Measurements from ENCODE around the gene PRKCA.
A peak's percentile ranks its signal among the peaks of the same experiment; 100 is the strongest.

PRKCA gene

GRCh38 chr17:66638707-66639479, 336.5 kb downstream of the PRKCA start:
- DNase-seq (ENCODE audit: low read depth in 1 of 2, low spot score in 1 of 2), result no peak

- no peak for DNase-seq (ENCODE audit: low read depth in 1 of 2, low spot score in 1 of 2)
Observed at GRCh38 chr17:66643815-66644710, 341.6 kb downstream of the PRKCA start.

- DNase-seq (ENCODE audit: low read depth in 1 of 2, low spot score in 1 of 2), result no peak
Observed at GRCh38 chr17:66645259-66645658, 342.8 kb downstream of the PRKCA start.

GRCh38 chr17:66647391-66647983, 345.1 kb downstream of the PRKCA start:
- DNase-seq (ENCODE audit: low read depth in 1 of 2, low spot score in 1 of 2), result no peak

GRCh38 chr17:66649818-66650543, 347.6 kb downstream of the PRKCA start:
- no peak for DNase-seq (ENCODE audit: low read depth in 1 of 2, low spot score in 1 of 2)

- no peak for DNase-seq (ENCODE audit: low read depth in 1 of 2, low spot score in 1 of 2)
Observed at GRCh38 chr17:66650544-66650877, 348.1 kb downstream of the PRKCA start.

GRCh38 chr17:66652840-66653507, 350.6 kb downstream of the PRKCA start:
- DNase-seq (ENCODE audit: low read depth in 1 of 2, low spot score in 1 of 2), result no peak

- DNase-seq (ENCODE audit: low read depth in 1 of 2, low spot score in 1 of 2), result no peak
Observed at GRCh38 chr17:66654106-66654740, 351.8 kb downstream of the PRKCA start.

- no peak for DNase-seq (ENCODE audit: low read depth in 1 of 2, low spot score in 1 of 2)
Observed at GRCh38 chr17:66654764-66655163, 352.4 kb downstream of the PRKCA start.

- no peak for DNase-seq (ENCODE audit: low read depth in 1 of 2, low spot score in 1 of 2)
Observed at GRCh38 chr17:66655461-66655860, 353.0 kb downstream of the PRKCA start.

- peak in 1 of 2 donors; percentile 39 for DNase-seq (ENCODE audit: low read depth in 1 of 2, low spot score in 1 of 2)
Observed at GRCh38 chr17:66655861-66656260, 353.4 kb downstream of the PRKCA start.

GRCh38 chr17:66661411-66662256, 359.2 kb downstream of the PRKCA start:
- no peak for DNase-seq (ENCODE audit: low read depth in 1 of 2, low spot score in 1 of 2)

GRCh38 chr17:66662496-66662895, 360.1 kb downstream of the PRKCA start:
- no peak for DNase-seq (ENCODE audit: low read depth in 1 of 2, low spot score in 1 of 2)

GRCh38 chr17:66663041-66663606, 360.7 kb downstream of the PRKCA start:
- no peak for DNase-seq (ENCODE audit: low read depth in 1 of 2, low spot score in 1 of 2)

GRCh38 chr17:66664336-66664735, 361.9 kb downstream of the PRKCA start:
- DNase-seq (ENCODE audit: low read depth in 1 of 2, low spot score in 1 of 2), result no peak

GRCh38 chr17:66665194-66665593, 362.8 kb downstream of the PRKCA start:
- no peak for DNase-seq (ENCODE audit: low read depth in 1 of 2, low spot score in 1 of 2)

GRCh38 chr17:66667090-66667489, 364.7 kb downstream of the PRKCA start:
- no peak for DNase-seq (ENCODE audit: low read depth in 1 of 2, low spot score in 1 of 2)

- DNase-seq (ENCODE audit: low read depth in 1 of 2, low spot score in 1 of 2), result peak in 1 of 2 donors; percentile 55
Observed at GRCh38 chr17:66667491-66668030, 365.1 kb downstream of the PRKCA start.

GRCh38 chr17:66670206-66670605, 367.8 kb downstream of the PRKCA start:
- no peak for DNase-seq (ENCODE audit: low read depth in 1 of 2, low spot score in 1 of 2)
